Trophoblast cell (in vitro differentiated cells and primary cell): ENCODE data around the gene GCH1.

Source experiments
- DNase-seq, 2 donors: peaks; one replicate each; pipeline ENCODE4 v3.0.0-alpha.2; 2016
- H2AFZ ChIP-seq: 2 replicates; pipeline ENCODE4 v1.6.1; 2013; ENCODE audit warnings: low read length, moderate library complexity, mild to moderate bottlenecking; ENCODE audit not compliant: insufficient read depth, poor library complexity
- H2AK5ac ChIP-seq: 2 replicates; pipeline ENCODE4 v1.6.1; 2013; ENCODE audit warnings: mild to moderate bottlenecking, low read length
- H2BK120ac ChIP-seq: 2 replicates; pipeline ENCODE4 v1.6.1; 2013; ENCODE audit warnings: low read length, mild to moderate bottlenecking, moderate library complexity; ENCODE audit not compliant: insufficient read depth, poor library complexity
- H2BK12ac ChIP-seq: 2 replicates; pipeline ENCODE4 v1.6.1; 2013; ENCODE audit warnings: mild to moderate bottlenecking, low read length, moderate library complexity
- H2BK5ac ChIP-seq: 2 replicates; pipeline ENCODE4 v1.6.1; 2013; ENCODE audit warnings: low read length, low read depth, moderate library complexity, mild to moderate bottlenecking; ENCODE audit not compliant: poor library complexity
- H3K14ac ChIP-seq: 2 replicates; pipeline ENCODE4 v1.6.1; 2013; ENCODE audit warnings: mild to moderate bottlenecking, low read length
- H3K18ac ChIP-seq: 2 replicates; pipeline ENCODE4 v1.6.1; 2013; ENCODE audit warnings: mild to moderate bottlenecking, low read length
- H3K23ac ChIP-seq: 2 replicates; pipeline ENCODE4 v1.6.1; 2013; ENCODE audit warnings: low read length
- H3K27ac ChIP-seq: 2 replicates; pipeline ENCODE4 v1.5.1; 2013; ENCODE audit warnings: low read depth, mild to moderate bottlenecking, inconsistent platforms, low read length, moderate library complexity
- H3K27me3 ChIP-seq: 2 replicates; pipeline ENCODE4 v1.6.1; 2013; ENCODE audit warnings: inconsistent platforms, mild to moderate bottlenecking, low read length, moderate library complexity; ENCODE audit not compliant: insufficient read depth
- H3K36me3 ChIP-seq, 2 experiments: 1 replicate in 1 of 2; 2 replicates in 1 of 2; pipeline ENCODE4 v1.6.1; 2013; ENCODE audit warnings: low read length in 2 of 2, mild to moderate bottlenecking in 2 of 2, moderate library complexity in 1 of 2; ENCODE audit not compliant: insufficient read depth in 2 of 2, control insufficient read depth in 1 of 2
- H3K4ac ChIP-seq: 2 replicates; pipeline ENCODE4 v1.6.1; 2013; ENCODE audit warnings: low read depth, mild to moderate bottlenecking, low read length, moderate library complexity
- H3K4me1 ChIP-seq, 2 experiments: 1 replicate in 1 of 2; 2 replicates in 1 of 2; pipeline ENCODE4 v1.6.1; 2013; ENCODE audit warnings: low read length in 2 of 2, mild to moderate bottlenecking in 2 of 2, moderate library complexity in 1 of 2; ENCODE audit not compliant: insufficient read depth in 2 of 2, control insufficient read depth in 1 of 2
- H3K4me2 ChIP-seq: 2 replicates; pipeline ENCODE4 v1.6.1; 2013; ENCODE audit warnings: inconsistent platforms, mild to moderate bottlenecking, low read length, moderate library complexity
- H3K4me3 ChIP-seq: 2 replicates; pipeline ENCODE4 v1.5.1; 2013; ENCODE audit warnings: mild to moderate bottlenecking, low read depth, low read length, inconsistent platforms
- H3K79me1 ChIP-seq: one replicate; pipeline ENCODE4 v1.6.1; 2013; ENCODE audit warnings: low read length
- H3K79me2 ChIP-seq: 2 replicates; pipeline ENCODE4 v1.6.1; 2013; ENCODE audit warnings: low read length, mild to moderate bottlenecking; ENCODE audit not compliant: control insufficient read depth, insufficient read depth, poor library complexity
- H3K9ac ChIP-seq: 2 replicates; pipeline ENCODE4 v1.6.1; 2013; ENCODE audit warnings: mild to moderate bottlenecking, low read length
- H3K9me3 ChIP-seq: 2 replicates; pipeline ENCODE4 v1.6.1; 2013; ENCODE audit warnings: low read depth, mild to moderate bottlenecking, control low read depth, inconsistent platforms, low read length; ENCODE audit not compliant: insufficient read depth
- H4K12ac ChIP-seq: 2 replicates; pipeline ENCODE4 v1.6.1; 2013; ENCODE audit warnings: low read depth, mild to moderate bottlenecking, low read length, moderate library complexity
- H4K8ac ChIP-seq: 2 replicates; pipeline ENCODE4 v1.6.1; 2013; ENCODE audit warnings: low read depth, mild to moderate bottlenecking, low read length, moderate library complexity
- H4K91ac ChIP-seq: one replicate; pipeline ENCODE4 v1.6.1; 2013; ENCODE audit warnings: low read depth, mild to moderate bottlenecking, low read length, moderate library complexity
- WGBS: extraction: QIAGEN DNeasy Blood & Tissue Kit; methylation state at CpG from one replicate; pipeline ENCODE4 v1.1.7; 2013; ENCODE audit warnings: missing lambda C conversion rate; ENCODE audit not compliant: insufficient read length, insufficient coverage; ENCODE audit errors: extremely low coverage; 5-methylcytosine and 5-hydroxymethylcytosine counted together

Gene GCH1

DNA sequence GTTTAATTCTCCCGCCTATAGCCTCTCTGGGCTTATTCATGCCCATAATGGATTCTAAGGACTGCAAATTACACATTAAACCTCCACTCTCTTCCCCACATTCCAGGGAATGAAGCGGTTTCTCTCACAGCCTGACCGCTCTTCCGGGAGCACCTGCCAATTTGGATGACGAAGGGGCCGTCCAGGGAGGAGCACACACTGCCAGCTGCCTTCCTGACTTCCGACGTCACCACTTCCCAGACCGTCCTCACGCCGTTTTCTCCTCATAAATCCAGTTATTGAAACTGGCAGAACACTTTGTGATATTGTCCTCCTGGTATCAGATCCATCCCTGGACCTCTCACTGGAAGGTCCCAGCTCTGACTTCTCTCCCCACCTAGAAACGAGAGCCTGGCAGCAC, 87.6 kb downstream of the GCH1 start:
- peaks cover 2% of the 10 kb centered on the region for H3K9me3 ChIP-seq
- no peak overlapping the region for H2BK12ac ChIP-seq
- H3K4me2 ChIP-seq: no peak overlapping the region
- no peaks in the 10 kb centered on the region for H3K79me2 ChIP-seq
- no peak overlapping the region for H3K18ac ChIP-seq
- H3K4me3 ChIP-seq: no peak overlapping the region
- peaks cover 12 to 19% of the 10 kb centered on the region in 2 experiments for H3K4me1 ChIP-seq
- no peak overlapping the region for H4K91ac ChIP-seq
- WGBS: no CpG with 5 or more reads among the region's 12 CpGs
- H3K14ac ChIP-seq: no peak overlapping the region
- H3K27ac ChIP-seq: no peak overlapping the region
- H2BK5ac ChIP-seq: no peak overlapping the region
- H4K12ac ChIP-seq: no peak overlapping the region
- peaks cover 3% of the 10 kb centered on the region for H3K79me1 ChIP-seq
- H3K9ac ChIP-seq: no peak overlapping the region
- H2AK5ac ChIP-seq: no peak overlapping the region
- H3K23ac ChIP-seq: no peak overlapping the region
- no peak overlapping the region for H2BK120ac ChIP-seq
- no peak overlapping the region for H2AFZ ChIP-seq
- no peak overlapping the region for H3K4ac ChIP-seq
- no peaks in the 10 kb centered on the region for H3K36me3 ChIP-seq
- no peak overlapping the region for H4K8ac ChIP-seq
- no peaks in the 10 kb centered on the region for H3K27me3 ChIP-seq
- DNase-seq: no peak

- no peak for DNase-seq
- no CpG with 5 or more reads among the region's 5 CpGs for WGBS
Observed at GRCh38 chr14:54814076-54814475, 88.5 kb downstream of the GCH1 start.

DNA sequence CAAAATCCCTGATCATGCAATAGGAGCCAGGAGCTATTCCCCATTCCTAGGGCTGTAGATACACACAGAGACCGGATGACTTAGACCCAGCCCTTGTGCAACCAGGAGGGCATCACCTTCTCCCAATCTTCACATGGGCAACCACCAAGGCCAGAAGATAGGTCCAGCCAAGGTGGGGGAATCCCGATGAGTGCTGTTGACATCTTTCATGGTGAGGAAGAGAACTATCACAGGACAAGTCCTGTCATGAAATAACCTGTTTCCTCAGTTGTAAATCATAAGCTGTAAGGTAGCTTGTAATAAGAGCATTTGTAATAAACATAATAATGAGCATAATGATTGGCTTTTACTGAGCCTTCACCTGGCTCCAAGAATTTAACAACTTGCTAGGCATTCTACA, 89.5 kb downstream of the GCH1 start:
- H4K91ac ChIP-seq: no peak overlapping the region
- no peak overlapping the region for H3K18ac ChIP-seq
- no peak overlapping the region for H2AFZ ChIP-seq
- no peak overlapping the region for H4K8ac ChIP-seq
- no peak overlapping the region for H3K4me2 ChIP-seq
- H3K4me3 ChIP-seq: no peak overlapping the region
- H3K9ac ChIP-seq: no peak overlapping the region
- H4K12ac ChIP-seq: no peak overlapping the region
- peaks cover 3% of the 10 kb centered on the region for H3K79me1 ChIP-seq
- H2BK5ac ChIP-seq: no peak overlapping the region
- DNase-seq: no peak
- peaks cover 2% of the 10 kb centered on the region for H3K9me3 ChIP-seq
- H2BK12ac ChIP-seq: no peak overlapping the region
- no peaks in the 10 kb centered on the region for H3K79me2 ChIP-seq
- H3K4ac ChIP-seq: no peak overlapping the region
- H3K36me3 ChIP-seq: no peaks in the 10 kb centered on the region
- no peaks in the 10 kb centered on the region for H3K27me3 ChIP-seq
- H3K27ac ChIP-seq: no peak overlapping the region
- H3K4me1 ChIP-seq: peaks cover 9 to 10% of the 10 kb centered on the region in 2 experiments
- no peak overlapping the region for H3K14ac ChIP-seq
- no peak overlapping the region for H2AK5ac ChIP-seq
- H2BK120ac ChIP-seq: no peak overlapping the region
- WGBS: no CpG with 5 or more reads among the region's 2 CpGs
- no peak overlapping the region for H3K23ac ChIP-seq

More at GRCh38 chr14:54814076-54814475, 88.5 kb downstream of the GCH1 start:
- H3K23ac ChIP-seq: no peak overlapping the region
- peaks cover 3% of the 10 kb centered on the region for H3K79me1 ChIP-seq
- H3K14ac ChIP-seq: no peak overlapping the region
- H3K27ac ChIP-seq: no peak overlapping the region
- H3K79me2 ChIP-seq: no peaks in the 10 kb centered on the region
- H3K4me2 ChIP-seq: no peak overlapping the region
- no peak overlapping the region for H2AK5ac ChIP-seq
- H3K9me3 ChIP-seq: peaks cover 2% of the 10 kb centered on the region
- no peak overlapping the region for H3K9ac ChIP-seq
- H4K91ac ChIP-seq: no peak overlapping the region
- H3K4ac ChIP-seq: no peak overlapping the region
- peaks cover 12 to 18% of the 10 kb centered on the region in 2 experiments for H3K4me1 ChIP-seq
- no peak overlapping the region for H4K12ac ChIP-seq
- no peaks in the 10 kb centered on the region for H3K36me3 ChIP-seq
- no peak overlapping the region for H3K4me3 ChIP-seq
- no peak overlapping the region for H3K18ac ChIP-seq
- H2AFZ ChIP-seq: no peak overlapping the region
- no peak overlapping the region for H2BK120ac ChIP-seq
- H4K8ac ChIP-seq: no peak overlapping the region
- H3K27me3 ChIP-seq: no peaks in the 10 kb centered on the region
- no peak overlapping the region for H2BK12ac ChIP-seq
- no peak overlapping the region for H2BK5ac ChIP-seq

DNA sequence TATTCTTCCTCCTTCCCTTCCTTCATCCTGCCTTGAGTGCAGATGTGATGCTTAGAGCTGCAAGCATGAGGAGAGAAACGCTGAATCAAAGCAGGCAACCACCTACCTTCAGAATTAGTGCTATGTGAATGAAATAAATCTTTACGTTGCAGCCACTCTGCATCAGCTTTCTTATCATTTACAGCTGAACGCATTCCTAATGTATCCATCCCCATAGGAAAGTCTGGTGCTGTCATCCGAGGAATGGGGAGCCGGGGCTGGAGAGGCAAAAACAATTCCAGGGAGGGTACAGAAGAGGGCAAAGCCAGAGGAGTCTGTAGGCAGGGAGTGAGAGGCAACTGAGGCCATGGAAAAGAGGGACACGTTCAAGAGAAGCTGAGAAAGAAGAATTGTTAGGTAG, 90.0 kb downstream of the GCH1 start:
- Histone ChIP-seq H2AK5ac (no peak overlapping the region), H3K27ac (no peak overlapping the region), H2BK5ac (no peak overlapping the region)

More for the DNA sequence above, 90.0 kb downstream of the GCH1 start:
- peaks cover 4 to 5% of the 10 kb centered on the region in 2 experiments for H3K4me1 ChIP-seq
- no peaks in the 10 kb centered on the region for H3K27me3 ChIP-seq
- WGBS: no CpG with 5 or more reads among the region's 6 CpGs
- peaks cover 2% of the 10 kb centered on the region for H3K9me3 ChIP-seq
- no peak for DNase-seq
- no peak overlapping the region for H2BK12ac ChIP-seq
- H3K23ac ChIP-seq: no peak overlapping the region
- no peaks in the 10 kb centered on the region for H3K79me2 ChIP-seq
- no peaks in the 10 kb centered on the region for H3K79me1 ChIP-seq
- no peak overlapping the region for H3K4me3 ChIP-seq
- H3K4me2 ChIP-seq: no peak overlapping the region
- H3K36me3 ChIP-seq: no peaks in the 10 kb centered on the region
- no peak overlapping the region for H3K9ac ChIP-seq
- no peak overlapping the region for H2AFZ ChIP-seq
- H4K91ac ChIP-seq: no peak overlapping the region
- no peak overlapping the region for H4K8ac ChIP-seq
- no peak overlapping the region for H4K12ac ChIP-seq
- H3K14ac ChIP-seq: no peak overlapping the region
- no peak overlapping the region for H3K18ac ChIP-seq
- no peak overlapping the region for H3K4ac ChIP-seq
- no peak overlapping the region for H2BK120ac ChIP-seq
